ENCODE data around the gene ULBP2. TPM values are rescaled to one million over a fixed set of nuclear protein-coding genes. Genes with fewer than 3 reads are reported as not detected.

The ULBP2 gene
- total and polyA plus RNA-seq, 12 donors, result 0.16 to 1.8 (median 0.49) TPM; not detected in 2

GRCh38 chr6:149896491-149896890, 45.3 kb upstream of the ULBP2 start:
- H3K4me1 ChIP-seq (replicated peaks in 1 of 2), result peaks cover 31 to 36% of the 10 kb centered on the region in 2 donors
- intact Hi-C loops (cut with DNase I), result no loop called here
- WGBS, 4 donors, result 81 to 94% (median 89%) methylated on average over 3 of the region's 3 CpGs
- peak overlapping the region; percentile 19 to 89 (median 87) for H3K27ac ChIP-seq
- H3K27me3 ChIP-seq, result no peaks in the 10 kb centered on the region
- H3K4me3 ChIP-seq, result peak overlapping the region in 1 of 4 donors; percentile 35
- DNase-seq, result peak in 1 of 7 donors; percentile 47
- TF ChIP-seq CTCF (IDR thresholded peaks at IDR 0.05), result no peak
- H3K36me3 ChIP-seq (replicated peaks in 1 of 2), result no peaks in the 10 kb centered on the region
- H3K9me3 ChIP-seq (replicated peaks in 1 of 3), result no peaks in the 10 kb centered on the region

- no peaks in the 10 kb centered on the region for H3K27me3 ChIP-seq
- peaks cover 31 to 36% of the 10 kb centered on the region in 2 donors for H3K4me1 ChIP-seq (replicated peaks in 1 of 2)
- H3K4me3 ChIP-seq, result peak overlapping the region in 1 of 4 donors; percentile 35
- no peaks in the 10 kb centered on the region for H3K9me3 ChIP-seq (replicated peaks in 1 of 3)
- DNase-seq, result peak; percentile 90 to 97 (median 97)
- intact Hi-C loops (cut with DNase I), result no loop called here
- TF ChIP-seq CTCF (IDR thresholded peaks at IDR 0.05) (no peak), POLR2A (IDR thresholded peaks at IDR 0.05) (peak in 1 of 2 donors; percentile 34)
- H3K27ac ChIP-seq, result peak overlapping the region; percentile 19 to 89 (median 87)
- H3K36me3 ChIP-seq (replicated peaks in 1 of 2), result no peaks in the 10 kb centered on the region
- 18 to 29% (median 26%) methylated on average over 13 of the region's 13 CpGs for WGBS, 4 donors
These were observed 44.7 kb upstream of the ULBP2 start for GRCh38 chr6:149897015-149897697.

- Histone ChIP-seq H3K4me1 (replicated peaks in 1 of 2) (peaks cover 31 to 36% of the 10 kb centered on the region in 2 donors), H3K4me3 (peak within 1 kb of the TSS in 1 of 4 donors; percentile 35), H3K9me3 (replicated peaks in 1 of 3) (no peaks in the 10 kb centered on the region), H3K36me3 (replicated peaks in 1 of 2) (no peaks in the 10 kb centered on the region), H3K27ac (peak within 1 kb of the TSS; percentile 19 to 89 (median 87)), H3K27me3 (no peaks in the 10 kb centered on the region)
- DNase-seq, result peak in 1 of 7 donors; percentile 51
- WGBS, 4 donors, result 73 to 74% (median 73%) methylated on average over 16 to 17 of the region's 17 CpGs
- TF ChIP-seq CTCF (IDR thresholded peaks at IDR 0.05), result no peak
- TF ChIP-seq POLR2A (IDR thresholded peaks at IDR 0.05), result no peak
- intact Hi-C loops (cut with DNase I), result no loop called here
These were observed 43.7 kb upstream of the ULBP2 start, which contains the start of gene RAET1E for GRCh38 chr6:149897855-149898744. RAET1E (minus strand) TSS chr6:149898113; CDS start chr6:149890901, 7,212 bp downstream.

- no peaks in the 10 kb centered on the region for H3K9me3 ChIP-seq (replicated peaks in 1 of 3)
- peak in 1 of 7 donors; percentile 46 for DNase-seq
- intact Hi-C loops (cut with DNase I), result no loop called here
- TF ChIP-seq POLR2A (IDR thresholded peaks at IDR 0.05) (no peak), CTCF (IDR thresholded peaks at IDR 0.05) (no peak)
- peaks cover 31 to 36% of the 10 kb centered on the region in 2 donors for H3K4me1 ChIP-seq (replicated peaks in 1 of 2)
- H3K27ac ChIP-seq, result no peak overlapping the region
- H3K27me3 ChIP-seq, result no peaks in the 10 kb centered on the region
- 94 to 97% (median 97%) methylated on average over 9 of the region's 9 CpGs for WGBS, 4 donors
- H3K4me3 ChIP-seq, result no peak overlapping the region
- no peaks in the 10 kb centered on the region for H3K36me3 ChIP-seq (replicated peaks in 1 of 2)
These were observed 42.8 kb upstream of the ULBP2 start for GRCh38 chr6:149898966-149899365.
